ENCODE results near the gene PPP1R8.

- TF ChIP-seq CTCF (IDR thresholded peaks at IDR 0.05): no peak
- no peak for TF ChIP-seq POLR2AphosphoS5 (IDR thresholded peaks at IDR 0.05)
- TF ChIP-seq POLR2A (IDR thresholded peaks at IDR 0.05): no peak
- no peak for TF ChIP-seq EP300 (IDR thresholded peaks at IDR 0.05)
These were observed 19.4 kb downstream of the PPP1R8 start for GRCh38 chr1:27849951-27850350.

Data from suprapubic skin (tissue), 4 donors.